Measurements from ENCODE around the gene GPR62.

GPR62 gene

GRCh38 chr3:51969841-51970240 lies 14.7 kb downstream of the GPR62 start:
- H3K4me3 ChIP-seq (ENCODE audit: low read depth, low read length): no peak overlapping the region

GRCh38 chr3:51970606-51971300 lies 15.6 kb downstream of the GPR62 start:
- no peak overlapping the region for H3K4me3 ChIP-seq (ENCODE audit: low read depth, low read length)
- no peaks in the 10 kb centered on the region for H3K9me3 ChIP-seq (ENCODE audit: severe bottlenecking)
- DNase-seq: no peak
- peaks cover 42% of the 10 kb centered on the region for H3K36me3 ChIP-seq
- H3K27me3 ChIP-seq (ENCODE audit: insufficient read depth, low read depth, severe bottlenecking): no peaks in the 10 kb centered on the region
- no peak for TF ChIP-seq CTCF (IDR thresholded peaks at IDR 0.05; ENCODE audit: low read depth, low read length)
- peak overlapping the region; percentile 100 for H3K27ac ChIP-seq

More at GRCh38 chr3:51969841-51970240, 14.7 kb downstream of the GPR62 start:
- DNase-seq: no peak
- Histone ChIP-seq H3K9me3 (ENCODE audit: severe bottlenecking) (no peaks in the 10 kb centered on the region), H3K27me3 (ENCODE audit: insufficient read depth, low read depth, severe bottlenecking) (no peaks in the 10 kb centered on the region), H3K27ac (peak overlapping the region; percentile 100), H3K36me3 (peaks cover 51% of the 10 kb centered on the region)
- no peak for TF ChIP-seq CTCF (IDR thresholded peaks at IDR 0.05; ENCODE audit: low read depth, low read length)

GRCh38 chr3:51971350-51971749 lies 16.2 kb downstream of the GPR62 start:
- no peak for DNase-seq
- no peak overlapping the region for H3K4me3 ChIP-seq (ENCODE audit: low read depth, low read length)
- no peaks in the 10 kb centered on the region for H3K9me3 ChIP-seq (ENCODE audit: severe bottlenecking)
- no peaks in the 10 kb centered on the region for H3K27me3 ChIP-seq (ENCODE audit: insufficient read depth, low read depth, severe bottlenecking)
- peak overlapping the region; percentile 100 for H3K27ac ChIP-seq
- TF ChIP-seq CTCF (IDR thresholded peaks at IDR 0.05; ENCODE audit: low read depth, low read length): no peak
- H3K36me3 ChIP-seq: peaks cover 36% of the 10 kb centered on the region

GRCh38 chr3:51974277-51974962 lies 19.2 kb downstream of the GPR62 start:
- Histone ChIP-seq H3K27me3 (ENCODE audit: insufficient read depth, low read depth, severe bottlenecking) (no peaks in the 10 kb centered on the region), H3K9me3 (ENCODE audit: severe bottlenecking) (no peaks in the 10 kb centered on the region), H3K4me3 (ENCODE audit: low read depth, low read length) (peak overlapping the region; percentile 78), H3K27ac (peak overlapping the region; percentile 94), H3K36me3 (peaks cover 18% of the 10 kb centered on the region)
- TF ChIP-seq CTCF (IDR thresholded peaks at IDR 0.05; ENCODE audit: low read depth, low read length): no peak
- DNase-seq: no peak

GRCh38 chr3:51974963-51975851 lies 20.0 kb downstream of the GPR62 start, which contains the start of gene ABHD14A:
ABHD14A (plus strand) TSS chr3:51975064; CDS start chr3:51975136, 72 bp downstream.
- Histone ChIP-seq H3K4me3 (ENCODE audit: low read depth, low read length) (peak within 1 kb of the TSS; percentile 78), H3K27me3 (ENCODE audit: insufficient read depth, low read depth, severe bottlenecking) (no peaks in the 10 kb centered on the region), H3K27ac (peak within 1 kb of the TSS; percentile 94), H3K36me3 (peaks cover 10% of the 10 kb centered on the region), H3K9me3 (ENCODE audit: severe bottlenecking) (no peaks in the 10 kb centered on the region)
- no peak for TF ChIP-seq CTCF (IDR thresholded peaks at IDR 0.05; ENCODE audit: low read depth, low read length)
- DNase-seq: peak; percentile 69
